ENCODE results near the gene TCF21. TPM values are rescaled to one million over a fixed set of nuclear protein-coding genes. Genes with fewer than 3 reads are reported as not detected.

TCF21 gene
- total and polyA plus RNA-seq, 12 donors = 2.3 to 15.1 (median 3.3) TPM

- peak in 3 of 7 donors; percentile 14 to 32 (median 17) for DNase-seq
Measured at GRCh38 chr6:133894795-133895358, 6.0 kb downstream of the TCF21 start.

GRCh38 chr6:133895573-133896343 lies 6.8 kb downstream of the TCF21 start:
- Histone ChIP-seq H3K27me3 (peaks cover 62% of the 10 kb centered on the region), H3K27ac (peak overlapping the region in 2 of 5 donors; percentile 5 to 20), H3K9me3 (replicated peaks in 1 of 3) (no peaks in the 10 kb centered on the region), H3K4me3 (no peak overlapping the region), H3K4me1 (replicated peaks in 1 of 2) (peaks cover 4 to 7% of the 10 kb centered on the region in 2 donors), H3K36me3 (replicated peaks in 1 of 2) (no peaks in the 10 kb centered on the region)
- no peak for TF ChIP-seq CTCF (IDR thresholded peaks at IDR 0.05)
- TF ChIP-seq POLR2A (IDR thresholded peaks at IDR 0.05) = no peak
- WGBS, 4 donors = 11 to 16% (median 13%) methylated on average over 24 to 45 of the region's 45 CpGs
- no peak for DNase-seq
- intact Hi-C loops (cut with DNase I) = no loop called here

More at GRCh38 chr6:133894795-133895358, 6.0 kb downstream of the TCF21 start:
- peaks cover 71% of the 10 kb centered on the region for H3K27me3 ChIP-seq
- no peaks in the 10 kb centered on the region for H3K9me3 ChIP-seq (replicated peaks in 1 of 3)
- TF ChIP-seq CTCF (IDR thresholded peaks at IDR 0.05) = no peak
- no peak for TF ChIP-seq POLR2A (IDR thresholded peaks at IDR 0.05)
- H3K36me3 ChIP-seq (replicated peaks in 1 of 2) = no peaks in the 10 kb centered on the region
- no peak overlapping the region for H3K4me3 ChIP-seq
- H3K27ac ChIP-seq = peak overlapping the region in 1 of 5 donors; percentile 24
- intact Hi-C loops (cut with DNase I) = no loop called here
- whole genome bisulfite sequencing, 4 donors = 18 to 30% (median 25%) methylated on average over 5 of the region's 5 CpGs
- H3K4me1 ChIP-seq (replicated peaks in 1 of 2) = peaks cover 4 to 9% of the 10 kb centered on the region in 2 donors

- intact Hi-C loops (cut with DNase I) = no loop called here
- 25 to 38% (median 32%) methylated on average over 5 of the region's 5 CpGs for WGBS, 4 donors
- H3K4me3 ChIP-seq = no peak overlapping the region
Measured at GRCh38 chr6:133896344-133896721, 7.4 kb downstream of the TCF21 start.

More at GRCh38 chr6:133896344-133896721, 7.4 kb downstream of the TCF21 start:
- H3K27ac ChIP-seq = peak overlapping the region in 1 of 5 donors; percentile 20
- H3K9me3 ChIP-seq (replicated peaks in 1 of 3) = no peaks in the 10 kb centered on the region
- TF ChIP-seq CTCF (IDR thresholded peaks at IDR 0.05) (no peak), POLR2A (IDR thresholded peaks at IDR 0.05) (no peak)
- H3K27me3 ChIP-seq = peaks cover 56% of the 10 kb centered on the region
- no peaks in the 10 kb centered on the region for H3K36me3 ChIP-seq (replicated peaks in 1 of 2)
- no peak for DNase-seq
- peaks cover under 1 to 2% of the 10 kb centered on the region in 2 donors for H3K4me1 ChIP-seq (replicated peaks in 1 of 2)

Measured in adrenal gland (tissue), 12 donors.